K562 (cell line): Measurements from ENCODE around the gene NUBPL. TPM values are rescaled to one million over a fixed set of nuclear protein-coding genes. Genes with fewer than 3 reads are reported as not detected.

Experiments used
- ATAC-seq: fragments of 200-7000 bp; cut with Tn5 transposase; 3 replicates; pipeline ENCODE4 v1.9.1; 2020; ENCODE audit warnings: moderate library complexity
- BruUV-seq: library from RNA; stranded (reverse); fragments of 400-500 nt; replicated peaks from 2 replicates; lab custom pipeline; 2021; lab: Mats Ljungman, UMichigan
- CTCF ChIA-PET: fragments of 300-600 bp; formaldehyde crosslinking; extraction: SDS; loops from one replicate; lab custom pipeline; 2021; ENCODE audit warnings: low intra/inter-chr PET ratio; lab: Yijun Ruan, JAX
- POLR2A ChIA-PET: fragments of 300-600, 350-650 bp; sonication (Branson Sonifier 250); formaldehyde crosslinking; extraction: SDS; loops from one replicate; lab custom pipeline; 2021; ENCODE audit warnings: antibody characterized with exemption, inconsistent platforms; lab: Yijun Ruan, JAX
- DNase-seq, 4 experiments: peaks; one replicate each; pipeline versions ENCODE4 v3.0.0 to v3.0.0-alpha.2; 2011 to 2018; ENCODE audit warnings: low spot score in 3 of 4, mixed read lengths in 3 of 4; ENCODE audit errors: extremely low read depth in 1 of 4
- FAIRE-seq: peaks from 2 replicates; lab custom pipeline; 2011; peaks lifted over from hg19 to GRCh38; lab: Jason Lieb, UNC
- H2AFZ ChIP-seq: 2 replicates; pipeline ENCODE4 v1.6.0; 2011; ENCODE audit warnings: low read depth, low read length, control low read depth, inconsistent platforms
- H3K27ac ChIP-seq: fragments of 200-600 bp; 3 replicates; pipeline ENCODE4 v1.8.0; 2011; ENCODE audit warnings: low read depth, mild to moderate bottlenecking, control low read depth, inconsistent platforms, low read length, moderate library complexity, mixed read lengths; ENCODE audit errors: extremely low read depth
- H3K27me3 ChIP-seq, 2 experiments: fragments of 300-600 bp in 1 of 2; 2 replicates in 1 of 2; 3 replicates in 1 of 2; pipeline versions ENCODE4 v1.6.0 to v1.8.0; 2011; ENCODE audit warnings: inconsistent platforms in 2 of 2, low read length in 2 of 2, mild to moderate bottlenecking in 1 of 2, mixed read lengths in 1 of 2, moderate library complexity in 1 of 2; ENCODE audit not compliant: control insufficient read depth in 2 of 2, insufficient read depth in 2 of 2
- H3K36me3 ChIP-seq: fragments of 300-600 bp; 3 replicates; pipeline ENCODE4 v1.8.0; 2011; ENCODE audit warnings: mild to moderate bottlenecking, low read length, inconsistent platforms; ENCODE audit not compliant: control insufficient read depth, insufficient read depth
- H3K4me1 ChIP-seq, 2 experiments: fragments of 200-600 bp in 1 of 2; replicated peaks in 1 of 2; 2 replicates in 1 of 2; 3 replicates in 1 of 2; pipeline versions ENCODE4 v1.5.1 to v1.8.0; 2011; ENCODE audit warnings: inconsistent platforms in 2 of 2, low read length in 2 of 2, mild to moderate bottlenecking in 1 of 2, mixed read lengths in 1 of 2, moderate library complexity in 1 of 2; ENCODE audit not compliant: control insufficient read depth in 2 of 2, insufficient read depth in 2 of 2
- H3K4me2 ChIP-seq: 2 replicates; pipeline ENCODE4 v1.6.1; 2011; ENCODE audit warnings: low read length, control low read depth, inconsistent platforms, mixed read lengths; ENCODE audit not compliant: insufficient read depth
- H3K4me3 ChIP-seq: fragments of 200-600 bp; sonication (generic), shearing (Covaris generic); 2 replicates; pipeline ENCODE4 v1.5.1; 2016; ENCODE audit warnings: control low read depth, inconsistent platforms
- H3K79me2 ChIP-seq: fragments of 200-600 bp; 3 replicates; pipeline ENCODE4 v1.8.0; 2011; ENCODE audit warnings: low read length, inconsistent platforms; ENCODE audit not compliant: control insufficient read depth, insufficient read depth
- H3K9ac ChIP-seq, 2 experiments: 2 replicates each; pipeline versions ENCODE4 v1.6.0 to v1.6.1; 2011; ENCODE audit warnings: low read depth in 2 of 2, low read length in 2 of 2, control low read depth in 1 of 2, inconsistent platforms in 1 of 2, mild to moderate bottlenecking in 1 of 2, mixed read lengths in 1 of 2; ENCODE audit not compliant: insufficient read depth in 1 of 2
- H3K9me1 ChIP-seq: one replicate; pipeline ENCODE4 v1.6.0; 2011; ENCODE audit warnings: inconsistent platforms, mild to moderate bottlenecking, low read length, moderate library complexity; ENCODE audit not compliant: control insufficient read depth, insufficient read depth
- H3K9me3 ChIP-seq: replicated peaks from 2 replicates; pipeline ENCODE4 v1.5.1; 2011; ENCODE audit warnings: low read depth, low read length, inconsistent platforms; ENCODE audit not compliant: control insufficient read depth, insufficient read depth
- H4K20me1 ChIP-seq: replicated peaks from 2 replicates; pipeline ENCODE4 v1.6.1; 2011; ENCODE audit warnings: low read length, inconsistent platforms, mixed read lengths; ENCODE audit not compliant: control insufficient read depth, insufficient read depth
- CHAMP1 ChIP-seq: fragments of 450-650 bp; IDR thresholded peaks from 2 replicates; pipeline ENCODE4 v1.6.1; 2016; ENCODE audit warnings: mild to moderate bottlenecking
- DLX4 ChIP-seq: fragments of 250-450 bp; sonication (Bioruptor Pico); IDR thresholded peaks from 2 replicates; pipeline ENCODE4 v1.6.1; 2021; ENCODE audit warnings: mild to moderate bottlenecking
- EP300 ChIP-seq: IDR thresholded peaks from 2 replicates; pipeline ENCODE4 v1.6.1; 2012; ENCODE audit warnings: low read length, improper control_type of control experiment
- EP400 ChIP-seq: fragments of 450-650 bp; IDR thresholded peaks from 2 replicates; pipeline ENCODE4 v1.6.1; 2017; ENCODE audit warnings: antibody characterized with exemption, mild to moderate bottlenecking, moderate library complexity
- ESRRA ChIP-seq: fragments of 450-650 bp; IDR thresholded peaks from 2 replicates; pipeline ENCODE4 v1.6.1; 2014; ENCODE audit warnings: low read depth, mild to moderate bottlenecking, moderate library complexity, borderline replicate concordance
- FOXP4 ChIP-seq: sonication (generic); formaldehyde crosslinking; IDR thresholded peaks from 2 replicates; pipeline ENCODE4 v1.8.0; 2022; ENCODE audit warnings: mild to moderate bottlenecking, missing genetic modification reagents, borderline replicate concordance
- HDGF ChIP-seq: fragments of 450-650 bp; IDR thresholded peaks from 2 replicates; pipeline ENCODE4 v1.6.1; 2016
- MEF2A ChIP-seq: IDR thresholded peaks from 2 replicates; pipeline ENCODE4 v1.6.1; 2011; ENCODE audit warnings: low read depth, mild to moderate bottlenecking, low read length, moderate library complexity; ENCODE audit not compliant: control insufficient read depth
- NFATC3 ChIP-seq: fragments of 450-650 bp; IDR thresholded peaks from 2 replicates; pipeline ENCODE4 v1.6.1; 2017; ENCODE audit warnings: mild to moderate bottlenecking
- ZC3H11A ChIP-seq: IDR thresholded peaks from 2 replicates; pipeline ENCODE4 v1.6.1; 2012; ENCODE audit warnings: low read depth, low read length, improper control_type of control experiment
- ZNF407 ChIP-seq: fragments of 450-650 bp; IDR thresholded peaks from 2 replicates; pipeline ENCODE4 v1.6.1; 2016; ENCODE audit warnings: low read depth
- WGBS: fragments of 100-300 bp; shearing (Covaris generic); methylation state at CpG from one replicate; pipeline ENCODE4 v1.1.6; 2016; ENCODE audit warnings: low coverage, mixed read lengths; ENCODE audit not compliant: insufficient coverage; ENCODE audit errors: missing lambda C conversion rate; 5-methylcytosine and 5-hydroxymethylcytosine counted together
- in situ Hi-C: fragments of 300-500 bp; cut with MboI; formaldehyde crosslinking; loops from 4 replicates; pipeline ENCODE4 v1.15.0; 2018; ENCODE audit warnings: inconsistent platforms, mixed read lengths
- intact Hi-C: fragments of 100-400 bp; cut with micrococcal nuclease; formaldehyde crosslinking; loops from 2 replicates; pipeline ENCODE4 v1.14.2; 2022
- polyA plus RNA-seq, 8 experiments: library from polyadenylated mRNA; depleted of rRNA in 4 of 8; stranded (reverse) in 5 of 8; unstranded in 3 of 8; fragments of >200 nt; fragmentation: Nextera tagmentation in 2 of 8; fragmentation: Illumina TruSeq in 1 of 8; extraction: Ambion mirVana in 2 of 8; extraction: Trizol in 1 of 8; gene quantifications; 2 replicates each; pipeline versions ENCODE4 v1.2.1 to v1.2.3, GENCODE V29; 2011 to 2014; ENCODE audit warnings: inconsistent platforms in 1 of 8, missing spikeins in 1 of 8
- total RNA-seq, 7 experiments: library from RNA; depleted of rRNA in 6 of 7; stranded (reverse); fragments of >200 nt in 6 of 7; fragmentation: Illumina TruSeq in 2 of 7; extraction: Trizol in 2 of 7; gene quantifications; 2 replicates each; pipeline versions ENCODE4 v1.2.1 to v1.2.3, GENCODE V29; 2011 to 2021; ENCODE audit warnings: low replicate concordance in 1 of 7

The NUBPL gene
- total and polyA plus RNA-seq, 9 of the 15 experiments (the other 6 are each of a cell fraction or from before 2014, with no cell fraction given), result 3.2 to 8.7 (median 6.1) TPM

GRCh38 chr14:31580234-31580633, 19.0 kb downstream of the NUBPL start:
- Histone ChIP-seq H3K4me3 (no peak overlapping the region), H3K79me2 (no peaks in the 10 kb centered on the region), H3K9me3 (no peaks in the 10 kb centered on the region), H4K20me1 (no peaks in the 10 kb centered on the region), H3K9me1 (no peaks in the 10 kb centered on the region), H3K4me2 (no peak overlapping the region), H3K4me1 (no peaks in the 10 kb centered on the region), H3K36me3 (no peaks in the 10 kb centered on the region), H2AFZ (no peak overlapping the region), H3K9ac (no peak overlapping the region), H3K27ac (no peak overlapping the region), H3K27me3 (no peaks in the 10 kb centered on the region)
- FAIRE-seq (no peak), DNase-seq (no peak), ATAC-seq (no peak)
- in situ Hi-C loops (no loop called here), intact Hi-C loops (no loop called here)
- no TSS peak for BruUV-seq
- ChIA-PET POLR2A (no interaction called here), CTCF (no interaction called here)
- WGBS, result 44% methylated on average over 3 of the region's 3 CpGs
- TF ChIP-seq ZNF407 (no peak), EP400 (no peak), MEF2A (no peak), ZC3H11A (no peak), HDGF (no peak), CHAMP1 (no peak), DLX4 (CRISPR knock-in tag) (no peak), NFATC3 (no peak), FOXP4 (no peak), ESRRA (no peak), EP300 (no peak)
